ENCODE data around the gene SDHB. TPM values are rescaled to one million over a fixed set of nuclear protein-coding genes. Genes with fewer than 3 reads are reported as not detected.

SDHB gene
- total RNA-seq, 1 experiment from 2014 or later, result 159 TPM

DNA sequence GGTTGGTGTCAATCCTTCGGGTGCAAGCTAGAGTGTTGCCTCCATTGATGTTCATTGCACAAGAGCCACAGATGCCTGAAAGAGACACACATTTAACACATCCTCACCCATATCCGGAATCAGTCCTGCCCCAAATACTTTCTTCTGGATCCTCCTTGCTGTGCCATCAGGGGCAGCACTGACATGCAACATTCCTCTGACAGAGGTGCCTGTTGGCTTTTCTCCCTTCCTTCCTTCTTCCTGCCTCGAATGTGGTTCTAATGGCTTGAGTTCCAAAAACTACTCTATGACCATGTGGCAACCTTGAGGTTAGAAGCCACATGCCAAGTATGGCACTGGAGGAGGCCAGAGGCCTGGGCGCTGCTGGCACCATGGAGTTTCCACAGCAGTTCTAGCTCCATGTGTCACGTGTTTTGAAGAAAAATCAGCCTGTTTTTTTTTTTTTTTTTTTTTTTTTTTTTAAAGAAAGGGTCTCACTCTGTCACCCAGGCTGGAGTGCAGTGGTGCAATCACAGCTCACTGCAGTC is 25.1 kb downstream of the SDHB start (continued):
- TF ChIP-seq ZBTB33 (IDR thresholded peaks at IDR 0.05; ENCODE audit: extremely low read depth, insufficient replicate concordance, low read length) (no peak), ATF3 (IDR thresholded peaks at IDR 0.05) (no peak), JUND (IDR thresholded peaks at IDR 0.05) (no peak), FOSL1 (IDR thresholded peaks at IDR 0.05; ENCODE audit: low read depth) (no peak), ZFX (IDR thresholded peaks at IDR 0.05) (no peak), POLR2AphosphoS5 (IDR thresholded peaks at IDR 0.05; ENCODE audit: low read depth, low read length) (no peak), YY1 (IDR thresholded peaks at IDR 0.05; ENCODE audit: extremely low read depth, insufficient replicate concordance, low read depth, low read length) (no peak), MAX (IDR thresholded peaks at IDR 0.05) (no peak)

DNA sequence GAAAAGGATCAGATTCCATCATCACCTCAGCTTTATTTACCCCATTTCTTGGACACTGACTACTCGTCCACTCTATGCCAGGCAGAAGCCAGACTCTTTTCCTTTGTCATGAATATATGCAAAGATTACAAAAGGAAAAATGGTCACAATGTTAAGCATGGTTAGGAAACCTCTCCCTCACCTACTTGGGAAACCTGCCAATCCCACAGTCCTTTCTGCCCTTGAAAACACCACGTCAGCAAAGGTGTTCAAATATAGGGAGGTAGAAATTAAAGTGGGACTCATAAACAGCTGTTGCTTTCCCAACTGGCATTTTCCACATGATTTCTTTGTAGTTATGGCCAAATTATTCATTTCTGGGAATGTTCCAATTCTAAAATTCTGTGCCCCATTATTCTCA is 25.9 kb downstream of the SDHB start:
- H3K4me3 ChIP-seq (replicated peaks in 1 of 2; ENCODE audit: low read depth in 1 of 2, low read length in 2 of 2), result no peak overlapping the region
- no peak overlapping the region for H3K27ac ChIP-seq (ENCODE audit: low read depth, low read length)
- CTCF ChIA-PET, result no interaction called here
- intact Hi-C loops (cut with micrococcal nuclease), result no loop called here
- no TSS peak for BruUV-seq (replicated peaks)
- H3K9me2 ChIP-seq (ENCODE audit: insufficient read depth), result no peaks in the 10 kb centered on the region
- no peak for TF ChIP-seq ELF1 (IDR thresholded peaks at IDR 0.05; ENCODE audit: borderline replicate concordance, low read depth)
- TF ChIP-seq RAD21 (IDR thresholded peaks at IDR 0.05; ENCODE audit: low read depth), result no peak
- TF ChIP-seq, protein P1, sequence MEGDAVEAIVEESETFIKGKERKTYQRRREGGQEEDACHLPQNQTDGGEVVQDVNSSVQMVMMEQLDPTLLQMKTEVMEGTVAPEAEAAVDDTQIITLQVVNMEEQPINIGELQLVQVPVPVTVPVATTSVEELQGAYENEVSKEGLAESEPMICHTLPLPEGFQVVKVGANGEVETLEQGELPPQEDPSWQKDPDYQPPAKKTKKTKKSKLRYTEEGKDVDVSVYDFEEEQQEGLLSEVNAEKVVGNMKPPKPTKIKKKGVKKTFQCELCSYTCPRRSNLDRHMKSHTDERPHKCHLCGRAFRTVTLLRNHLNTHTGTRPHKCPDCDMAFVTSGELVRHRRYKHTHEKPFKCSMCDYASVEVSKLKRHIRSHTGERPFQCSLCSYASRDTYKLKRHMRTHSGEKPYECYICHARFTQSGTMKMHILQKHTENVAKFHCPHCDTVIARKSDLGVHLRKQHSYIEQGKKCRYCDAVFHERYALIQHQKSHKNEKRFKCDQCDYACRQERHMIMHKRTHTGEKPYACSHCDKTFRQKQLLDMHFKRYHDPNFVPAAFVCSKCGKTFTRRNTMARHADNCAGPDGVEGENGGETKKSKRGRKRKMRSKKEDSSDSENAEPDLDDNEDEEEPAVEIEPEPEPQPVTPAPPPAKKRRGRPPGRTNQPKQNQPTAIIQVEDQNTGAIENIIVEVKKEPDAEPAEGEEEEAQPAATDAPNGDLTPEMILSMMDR (IDR thresholded peaks at IDR 0.05 in 2 of 3, conservative IDR thresholded peaks at IDR 0.05 in 1 of 3; ENCODE audit: borderline replicate concordance in 1 of 3, insufficient read depth in 1 of 3, low read depth in 2 of 3, low read length in 2 of 3), result no peak
- TF ChIP-seq ATF3 (IDR thresholded peaks at IDR 0.05), result no peak
- H3K4me1 ChIP-seq (ENCODE audit: control insufficient read depth in 1 of 2, insufficient read depth in 2 of 2, low read length in 2 of 2), result no peaks in the 10 kb centered on the region
- H3K79me2 ChIP-seq (ENCODE audit: insufficient read depth, low read length), result 0 out of 2 replicates have a peak, but pooled peaks cover 7% of the 10 kb centered on the region
- H3K4me2 ChIP-seq (ENCODE audit: low read length), result no peak overlapping the region
- no peaks in the 10 kb centered on the region for H3K27me3 ChIP-seq (ENCODE audit: insufficient read depth, low read length)
- no peaks in the 10 kb centered on the region; the same call in 1 of the 2 replicates for H4K20me1 ChIP-seq (ENCODE audit: insufficient read depth)
- H3K9me3 ChIP-seq (ENCODE audit: control insufficient read depth in 1 of 2, insufficient read depth in 1 of 2, low read depth in 1 of 2, low read length in 2 of 2), result no peaks in the 10 kb centered on the region
- H3K36me3 ChIP-seq (ENCODE audit: control insufficient read depth in 1 of 2, insufficient read depth in 2 of 2, low read length in 2 of 2), result peaks cover 27 to 52% of the 10 kb centered on the region in 2 experiments
- POLR2A ChIA-PET, result no interaction called here
- DNase-seq (ENCODE audit: low read depth, low spot score), result no peak
- no peak for ATAC-seq
- H3K9ac ChIP-seq (ENCODE audit: low read length), result no peak overlapping the region
- no peak overlapping the region for H2AFZ ChIP-seq (ENCODE audit: low read depth, low read length, poor library complexity, severe bottlenecking)
- RAD21 ChIA-PET (ENCODE audit: low non-redundant PET in 1 of 2, low total read pairs in 2 of 2, uncharacterized antibody in 2 of 2, unreplicated experiment in 2 of 2), result no interaction called here
